Smooth muscle cell (in vitro differentiated cells): ENCODE measurements around the gene TLL2. TPM values are rescaled to one million over a fixed set of nuclear protein-coding genes. Genes with fewer than 3 reads are reported as not detected.

Experiments used
- DNase-seq: peaks from one replicate; lab custom pipeline; 2025; ENCODE audit not compliant: unreplicated experiment; lab: John Stamatoyannopoulos, UW
- H2AFZ ChIP-seq: fragments of 200-600 bp; sonication (generic); 2 replicates; pipeline ENCODE4 v1.6.0; 2016; ENCODE audit warnings: antibody characterized with exemption, low read depth, mild to moderate bottlenecking
- H3F3A ChIP-seq: fragments of 200-600 bp; sonication (generic); 2 replicates; pipeline ENCODE4 v1.6.0; 2017; ENCODE audit warnings: antibody characterized with exemption, low read depth
- H3K27ac ChIP-seq: fragments of 200-600 bp; sonication (generic); 2 replicates; pipeline ENCODE4 v1.5.1; 2016; ENCODE audit warnings: low read depth, mild to moderate bottlenecking
- H3K27me3 ChIP-seq: fragments of 200-600 bp; sonication (generic); 2 replicates; pipeline ENCODE4 v1.6.1; 2016; ENCODE audit warnings: low read depth, mild to moderate bottlenecking
- H3K36me3 ChIP-seq: fragments of 200-600 bp; sonication (generic); 2 replicates; pipeline ENCODE4 v1.5.1; 2016; ENCODE audit warnings: low read depth
- H3K4me1 ChIP-seq: fragments of 200-600 bp; sonication (generic); 2 replicates; pipeline ENCODE4 v1.5.1; 2016; ENCODE audit warnings: low read depth
- H3K4me2 ChIP-seq: fragments of 200-600 bp; sonication (generic); 2 replicates; pipeline ENCODE4 v1.6.0; 2016; ENCODE audit warnings: mild to moderate bottlenecking
- H3K4me3 ChIP-seq: fragments of 200-600 bp; sonication (generic); 2 replicates; pipeline ENCODE4 v1.5.1; 2016; ENCODE audit warnings: mild to moderate bottlenecking
- H3K79me2 ChIP-seq: fragments of 200-600 bp; sonication (generic); 2 replicates; pipeline ENCODE4 v1.6.0; 2016; ENCODE audit warnings: low read depth, mild to moderate bottlenecking
- H3K9ac ChIP-seq: fragments of 200-600 bp; sonication (generic); 2 replicates; pipeline ENCODE4 v1.6.0; 2016; ENCODE audit warnings: low read depth
- H3K9me3 ChIP-seq: fragments of 200-600 bp; sonication (generic); replicated peaks from 2 replicates; pipeline ENCODE4 v1.5.1; 2016; ENCODE audit warnings: low read depth
- H4K20me1 ChIP-seq: fragments of 200-600 bp; sonication (generic); 2 replicates; pipeline ENCODE4 v1.6.0; 2016; ENCODE audit warnings: low read depth
- WGBS: methylation state at CpG from one replicate; pipeline ENCODE4 v1.1.7; 2016; ENCODE audit warnings: low lambda C conversion rate; 5-methylcytosine and 5-hydroxymethylcytosine counted together
- polyA plus RNA-seq: library from polyadenylated mRNA; unstranded; fragments of >200 nt; fragmentation: Nextera tagmentation; extraction: Ambion mirVana; gene quantifications from 2 replicates; pipeline ENCODE4 v1.2.1, GENCODE V29; 2016
- total RNA-seq: library from RNA; depleted of rRNA; stranded (reverse); fragments of >200 nt; gene quantifications from 2 replicates; pipeline ENCODE4 v1.2.3, GENCODE V29; 2014
- TF ChIP-seq, protein P1 (sequence below): fragments of 200-600 bp; sonication (generic); IDR thresholded peaks from 2 replicates; pipeline ENCODE4 v1.5.1; 2017; ENCODE audit warnings: borderline replicate concordance, mild to moderate bottlenecking, antibody characterized with exemption; ENCODE audit not compliant: insufficient read depth, poor library complexity, severe bottlenecking

Gene TLL2
- total and polyA plus RNA-seq, 2 experiments from 2014 or later: 0.18 TPM; not detected in 1

DNA sequence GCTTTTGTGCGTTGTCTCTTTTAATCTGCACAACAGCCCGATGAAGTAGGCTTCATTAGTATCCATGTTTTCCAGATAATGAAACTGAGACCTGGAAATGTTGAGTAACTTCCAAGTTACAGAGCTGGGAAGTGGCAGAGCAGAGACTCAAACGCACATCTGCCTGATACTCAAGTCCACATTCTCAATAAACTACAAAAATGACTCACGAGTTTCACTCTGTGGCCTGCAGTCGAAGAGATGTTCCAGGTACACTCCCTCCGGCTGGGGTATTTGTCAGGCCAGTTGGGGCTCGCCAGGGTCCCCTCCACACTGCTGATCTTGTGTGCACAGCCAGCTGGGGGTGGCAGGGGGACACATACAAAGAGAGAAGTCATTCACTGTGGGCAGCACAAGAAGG lies 137.2 kb downstream of the TLL2 start:
- WGBS: 72% methylated on average over 7 of the region's 7 CpGs
- Histone ChIP-seq H3K4me1 (no peaks in the 10 kb centered on the region), H3K27me3 (no peaks in the 10 kb centered on the region)

DNA sequence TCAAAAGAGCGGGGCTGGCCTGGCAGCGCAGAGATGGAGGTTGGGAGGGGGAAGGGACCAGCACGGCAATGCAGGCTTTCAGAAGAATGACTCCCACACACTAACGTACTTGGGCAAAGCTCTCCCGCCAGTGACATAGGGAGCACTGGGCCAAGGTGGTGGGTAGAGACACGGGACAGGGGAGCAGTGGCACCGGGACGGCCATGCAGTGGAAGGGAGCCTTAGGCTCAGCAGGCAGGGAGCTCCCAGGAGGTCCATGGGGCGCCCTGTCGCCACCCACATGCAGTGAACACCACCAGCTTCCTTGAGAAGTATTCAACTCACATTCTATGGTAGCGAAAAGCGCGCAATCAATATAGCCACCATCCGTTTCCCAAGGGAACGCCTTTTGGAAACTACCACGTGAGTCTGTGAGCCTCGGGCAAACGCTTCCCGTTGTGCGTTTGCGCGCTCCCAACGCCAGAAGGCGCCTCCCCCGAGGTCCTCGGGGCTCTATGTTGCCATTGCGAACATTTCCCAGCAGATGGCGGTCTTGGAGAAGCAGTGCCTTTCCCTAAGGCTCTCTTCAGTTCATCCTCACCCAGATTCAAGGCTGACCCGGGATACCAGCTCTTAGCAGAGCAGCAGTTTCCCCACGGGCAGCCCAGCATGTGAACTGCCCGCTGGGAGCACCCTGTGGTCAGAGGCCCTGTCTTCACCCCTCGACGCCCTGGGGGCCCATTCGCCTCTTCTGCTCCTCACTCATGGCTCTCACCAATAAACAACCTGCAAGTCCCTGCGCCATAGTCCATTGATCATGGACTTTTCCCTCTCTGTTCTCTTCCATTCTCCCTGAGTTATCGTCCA lies 138.5 kb downstream of the TLL2 start:
- no peaks in the 10 kb centered on the region for H3K36me3 ChIP-seq
- peak; percentile 64 for DNase-seq
- H3K9ac ChIP-seq: no peak overlapping the region
- no peaks in the 10 kb centered on the region for H3K9me3 ChIP-seq
- peak overlapping the region; percentile 42 for H3K4me3 ChIP-seq
- WGBS: 9% methylated on average over 36 of the region's 36 CpGs
- no peaks in the 10 kb centered on the region for H4K20me1 ChIP-seq
- no peaks in the 10 kb centered on the region for H3K79me2 ChIP-seq
- no peaks in the 10 kb centered on the region for H3K4me1 ChIP-seq
- no peaks in the 10 kb centered on the region for H3F3A ChIP-seq
- H3K27me3 ChIP-seq: no peaks in the 10 kb centered on the region
- TF ChIP-seq, protein P1, sequence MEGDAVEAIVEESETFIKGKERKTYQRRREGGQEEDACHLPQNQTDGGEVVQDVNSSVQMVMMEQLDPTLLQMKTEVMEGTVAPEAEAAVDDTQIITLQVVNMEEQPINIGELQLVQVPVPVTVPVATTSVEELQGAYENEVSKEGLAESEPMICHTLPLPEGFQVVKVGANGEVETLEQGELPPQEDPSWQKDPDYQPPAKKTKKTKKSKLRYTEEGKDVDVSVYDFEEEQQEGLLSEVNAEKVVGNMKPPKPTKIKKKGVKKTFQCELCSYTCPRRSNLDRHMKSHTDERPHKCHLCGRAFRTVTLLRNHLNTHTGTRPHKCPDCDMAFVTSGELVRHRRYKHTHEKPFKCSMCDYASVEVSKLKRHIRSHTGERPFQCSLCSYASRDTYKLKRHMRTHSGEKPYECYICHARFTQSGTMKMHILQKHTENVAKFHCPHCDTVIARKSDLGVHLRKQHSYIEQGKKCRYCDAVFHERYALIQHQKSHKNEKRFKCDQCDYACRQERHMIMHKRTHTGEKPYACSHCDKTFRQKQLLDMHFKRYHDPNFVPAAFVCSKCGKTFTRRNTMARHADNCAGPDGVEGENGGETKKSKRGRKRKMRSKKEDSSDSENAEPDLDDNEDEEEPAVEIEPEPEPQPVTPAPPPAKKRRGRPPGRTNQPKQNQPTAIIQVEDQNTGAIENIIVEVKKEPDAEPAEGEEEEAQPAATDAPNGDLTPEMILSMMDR: peak; percentile 95
- peak overlapping the region; percentile 71 for H2AFZ ChIP-seq
- H3K27ac ChIP-seq: no peak overlapping the region
- peak overlapping the region; percentile 89 for H3K4me2 ChIP-seq

More for the DNA sequence above, 137.2 kb downstream of the TLL2 start:
- TF ChIP-seq, protein P1: no peak
- H3F3A ChIP-seq: no peaks in the 10 kb centered on the region
- H3K36me3 ChIP-seq: no peaks in the 10 kb centered on the region
- H2AFZ ChIP-seq: no peak overlapping the region
- no peaks in the 10 kb centered on the region for H3K9me3 ChIP-seq
- no peak overlapping the region for H3K27ac ChIP-seq
- H3K9ac ChIP-seq: no peak overlapping the region
- no peaks in the 10 kb centered on the region for H3K79me2 ChIP-seq
- no peak overlapping the region for H3K4me3 ChIP-seq
- no peaks in the 10 kb centered on the region for H4K20me1 ChIP-seq
- H3K4me2 ChIP-seq: no peak overlapping the region
- no peak for DNase-seq

DNA sequence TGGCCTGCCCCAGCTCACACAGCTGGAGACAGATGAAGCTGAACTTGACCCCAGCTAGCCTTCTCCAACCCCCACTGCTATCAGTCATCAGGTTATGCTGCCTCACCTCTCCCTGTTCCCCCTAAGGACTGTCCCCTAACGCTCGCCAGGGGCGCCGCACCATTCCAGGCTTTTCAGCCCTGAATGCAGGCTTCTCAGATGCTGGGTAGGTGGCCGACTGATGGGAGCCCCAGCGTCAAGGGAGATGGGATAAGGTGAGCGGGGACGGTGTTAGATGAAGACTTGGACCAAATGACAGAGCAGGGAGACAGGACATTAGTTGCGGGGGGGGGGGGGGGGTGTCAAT lies 139.1 kb downstream of the TLL2 start:
- H3K36me3 ChIP-seq: no peaks in the 10 kb centered on the region
- H3K4me3 ChIP-seq: peak overlapping the region; percentile 42
- TF ChIP-seq, protein P1: no peak
- H4K20me1 ChIP-seq: no peaks in the 10 kb centered on the region
- peak overlapping the region; percentile 89 for H3K4me2 ChIP-seq
- no peak overlapping the region for H3K27ac ChIP-seq
- H3K9ac ChIP-seq: no peak overlapping the region
- H3K9me3 ChIP-seq: no peaks in the 10 kb centered on the region
- H3F3A ChIP-seq: no peaks in the 10 kb centered on the region
- H3K4me1 ChIP-seq: no peaks in the 10 kb centered on the region
- no peaks in the 10 kb centered on the region for H3K27me3 ChIP-seq
- DNase-seq: no peak
- peak overlapping the region; percentile 71 for H2AFZ ChIP-seq
- WGBS: 24% methylated on average over 9 of the region's 9 CpGs
- no peaks in the 10 kb centered on the region for H3K79me2 ChIP-seq

DNA sequence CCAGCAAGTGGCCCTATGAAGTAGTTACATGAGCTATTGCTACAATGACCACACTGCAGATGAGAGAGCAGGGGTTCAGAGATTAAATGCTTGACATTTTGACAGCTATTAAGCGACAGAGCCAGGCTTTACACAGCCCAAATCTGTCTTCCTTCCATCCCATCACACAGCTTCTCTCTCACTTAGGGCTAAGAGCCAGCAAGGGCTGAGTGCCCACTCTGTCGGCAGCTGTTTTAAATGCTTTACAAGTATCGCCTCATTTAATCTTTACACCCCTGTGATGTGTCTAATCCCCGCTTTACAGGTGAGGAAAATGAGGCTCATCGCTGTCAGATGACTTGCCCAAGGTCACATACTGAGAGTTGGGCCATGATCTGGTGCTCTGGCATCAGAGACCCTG lies 139.7 kb downstream of the TLL2 start:
- H2AFZ ChIP-seq: no peak overlapping the region
- WGBS: 92% methylated on average over 5 of the region's 5 CpGs
- no peaks in the 10 kb centered on the region for H4K20me1 ChIP-seq
- no peak for DNase-seq
- no peak overlapping the region for H3K9ac ChIP-seq
- no peaks in the 10 kb centered on the region for H3K9me3 ChIP-seq
- H3K27me3 ChIP-seq: no peaks in the 10 kb centered on the region
- H3K36me3 ChIP-seq: no peaks in the 10 kb centered on the region
- TF ChIP-seq, protein P1: no peak
- H3K27ac ChIP-seq: no peak overlapping the region
- no peaks in the 10 kb centered on the region for H3K79me2 ChIP-seq
- H3F3A ChIP-seq: no peaks in the 10 kb centered on the region
- H3K4me3 ChIP-seq: no peak overlapping the region
- H3K4me1 ChIP-seq: no peaks in the 10 kb centered on the region
- H3K4me2 ChIP-seq: no peak overlapping the region
